NCI-H1930 (cell line): ENCODE measurements around the gene RTN4RL2.

Source experiments
- DNase-seq, 2 experiments: peaks; one replicate each; lab custom pipeline; 2025; lab: John Stamatoyannopoulos, UW

RTN4RL2 gene

DNA sequence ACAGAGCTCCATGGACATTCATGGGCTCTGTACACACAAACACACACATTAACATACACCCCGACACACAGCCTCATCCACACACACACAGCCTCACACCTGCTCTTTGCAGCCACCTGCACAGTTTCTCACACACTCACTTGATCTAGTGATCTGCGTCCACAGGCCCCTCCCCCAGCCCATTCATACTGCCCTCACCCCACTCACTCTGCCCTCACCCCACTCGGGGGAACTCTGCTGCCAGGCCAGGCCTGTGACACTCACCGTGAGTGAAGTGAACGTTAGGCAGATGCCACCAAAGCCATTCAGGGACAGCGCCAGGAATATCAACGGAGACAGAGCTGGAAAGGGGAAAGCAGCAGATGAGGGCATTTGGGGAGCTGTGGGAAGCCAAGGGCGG lies 40.2 kb downstream of the RTN4RL2 start:
- DNase-seq, result no peak

DNA sequence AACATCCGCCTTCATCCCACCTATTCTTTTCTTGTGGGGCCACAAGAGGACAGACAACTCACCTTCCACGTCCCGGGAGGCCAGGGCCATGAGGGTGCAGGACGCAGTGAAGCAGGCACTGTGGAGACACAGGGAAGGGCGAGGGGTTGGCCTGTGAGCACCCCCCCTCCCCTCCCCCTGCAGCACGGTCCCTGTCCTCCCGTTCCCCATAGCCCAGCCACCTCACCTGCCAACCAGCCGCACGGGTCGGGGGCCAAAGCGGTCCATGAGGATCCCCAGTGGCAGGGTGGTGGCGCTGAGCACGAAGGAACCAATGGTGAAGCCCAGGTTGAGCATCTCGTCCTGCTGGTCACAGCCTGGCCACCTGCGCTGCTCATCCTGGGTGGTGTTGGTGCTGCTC lies 40.6 kb downstream of the RTN4RL2 start:
- DNase-seq, result no peak

DNA sequence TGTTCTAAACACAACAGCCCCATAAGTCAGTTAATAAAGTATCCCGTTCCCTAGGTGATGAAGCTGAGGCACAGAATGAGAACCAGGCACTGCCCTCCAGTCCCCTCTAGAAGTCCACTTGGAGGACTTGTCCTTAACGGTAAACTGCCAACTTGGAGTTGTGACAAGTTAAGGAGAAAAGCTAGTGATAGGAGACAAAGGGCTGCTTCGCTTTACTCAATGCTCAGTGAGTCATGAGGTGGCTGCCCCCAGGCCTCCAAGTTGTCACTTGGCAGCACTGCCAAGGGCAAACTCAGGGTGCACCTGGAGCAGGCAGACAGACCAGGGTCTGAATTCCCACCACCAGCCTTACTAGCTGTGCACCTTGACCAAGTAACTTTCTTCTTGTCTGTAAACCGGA lies 41.6 kb downstream of the RTN4RL2 start:
- DNase-seq, result no peak

DNA sequence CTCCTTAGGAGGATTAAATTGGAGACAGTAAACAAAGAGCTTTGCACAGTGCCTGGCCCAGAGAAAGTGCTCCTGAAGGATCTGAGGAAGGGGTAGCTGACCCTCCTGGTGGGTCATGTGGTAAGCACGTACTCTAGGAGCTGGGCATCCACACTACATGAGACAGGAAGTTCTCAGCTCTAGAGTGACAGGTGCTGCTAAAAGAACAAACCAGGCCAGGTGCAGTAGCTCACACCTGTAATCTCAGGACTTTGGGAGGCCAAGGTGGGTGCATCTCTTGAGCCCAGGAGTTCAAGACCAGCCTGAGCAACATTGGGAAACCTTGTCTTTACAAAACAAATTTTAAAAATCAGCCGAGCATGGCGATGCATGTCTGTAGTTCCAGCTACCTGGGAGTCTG lies 42.0 kb downstream of the RTN4RL2 start:
- DNase-seq, result no peak

DNA sequence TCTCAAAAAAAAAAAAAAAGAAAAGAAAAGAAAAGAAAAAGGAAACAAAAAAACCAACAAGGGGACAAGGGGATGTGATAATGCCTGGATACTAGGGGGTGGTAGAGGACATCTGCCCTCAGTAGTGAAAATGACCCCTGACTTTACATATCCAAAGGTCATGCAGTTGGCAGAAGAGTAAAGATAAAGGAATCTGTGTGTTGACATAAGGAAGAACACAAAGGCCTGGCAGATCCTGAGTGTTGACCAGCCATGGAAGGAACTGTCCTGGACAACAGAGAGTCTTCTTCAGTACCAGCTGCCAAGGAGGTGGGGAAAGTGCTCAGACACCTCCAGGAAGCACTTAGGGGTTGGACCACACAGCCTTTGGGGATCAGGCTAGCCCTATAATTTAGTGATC lies 42.5 kb downstream of the RTN4RL2 start:
- DNase-seq, result no peak

DNA sequence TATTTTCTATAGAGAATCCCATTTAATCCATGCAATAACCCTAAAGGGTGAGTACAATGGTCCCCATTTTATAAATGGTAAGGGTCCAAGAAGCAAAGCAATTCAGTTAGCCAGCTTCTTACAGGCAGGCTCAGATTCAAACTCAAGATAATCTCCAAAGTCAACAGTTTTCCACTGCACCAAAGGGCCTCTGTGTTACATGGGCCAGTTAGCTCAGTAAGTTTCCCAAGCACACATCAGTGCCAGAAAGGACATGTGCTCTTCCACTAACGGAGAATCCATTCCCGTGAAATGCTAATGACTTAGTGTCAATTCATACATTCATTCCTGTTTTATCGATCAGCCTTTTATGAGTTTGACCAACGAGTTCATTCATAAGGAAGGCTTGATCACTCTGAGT lies 44.2 kb downstream of the RTN4RL2 start:
- no peak for DNase-seq

DNA sequence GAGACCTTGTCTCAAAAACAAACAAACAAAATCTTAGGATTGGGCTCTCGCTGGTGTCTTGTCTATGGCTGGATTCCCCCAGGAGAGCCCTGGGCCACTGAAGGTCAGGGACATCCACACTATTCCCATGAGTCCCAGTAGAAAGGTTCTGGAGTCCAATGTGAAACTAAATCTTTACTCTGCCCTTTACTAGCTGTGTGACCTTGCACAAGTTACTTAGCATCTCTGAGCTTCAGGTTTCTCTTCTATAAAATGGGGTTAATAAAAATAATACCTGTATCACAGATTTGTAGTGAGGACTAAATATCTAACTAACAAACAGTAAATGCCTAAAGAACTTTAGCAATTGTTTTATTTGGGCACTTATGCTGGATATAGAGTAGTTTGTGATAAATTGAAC lies 46.2 kb downstream of the RTN4RL2 start:
- no peak for DNase-seq

DNA sequence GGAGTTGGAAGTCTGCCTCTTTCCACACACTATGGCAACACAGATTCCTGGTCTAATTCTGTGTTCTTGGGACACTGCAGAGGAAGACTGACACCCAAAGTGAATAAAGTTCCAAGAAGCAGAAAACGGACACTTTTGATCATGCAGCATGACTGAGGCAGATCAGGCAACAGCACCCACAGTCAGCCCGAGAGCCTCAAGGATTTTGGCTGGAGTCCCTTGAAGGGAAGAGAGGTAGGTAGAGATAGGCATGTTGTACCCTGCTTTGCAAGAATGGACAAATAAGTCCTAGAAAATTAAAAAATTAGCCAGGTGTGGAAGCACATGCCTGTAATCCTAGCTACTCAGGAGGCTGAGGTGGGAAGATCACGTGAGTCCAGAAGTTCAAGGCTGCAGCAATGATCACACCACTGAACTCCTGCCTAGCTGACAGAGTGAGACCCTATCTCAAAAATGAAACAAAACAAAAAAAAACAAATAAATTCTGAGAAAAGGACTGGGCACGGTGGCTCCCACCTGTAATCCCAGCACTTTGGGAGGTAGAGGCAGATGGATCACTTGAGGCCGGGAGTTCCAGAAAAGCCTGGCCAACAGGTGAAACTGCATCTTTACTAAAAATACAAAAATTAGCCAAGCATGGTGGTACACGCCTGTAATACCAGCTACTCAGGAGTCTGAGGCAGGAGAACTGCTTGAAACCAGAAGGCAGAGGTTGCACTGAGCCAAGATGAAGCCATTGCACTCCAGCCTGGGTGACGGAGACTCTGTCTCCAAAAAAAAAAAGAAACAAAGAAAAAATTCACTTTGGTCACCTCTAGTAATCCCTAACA lies 48.2 kb downstream of the RTN4RL2 start:
- DNase-seq, result no peak

DNA sequence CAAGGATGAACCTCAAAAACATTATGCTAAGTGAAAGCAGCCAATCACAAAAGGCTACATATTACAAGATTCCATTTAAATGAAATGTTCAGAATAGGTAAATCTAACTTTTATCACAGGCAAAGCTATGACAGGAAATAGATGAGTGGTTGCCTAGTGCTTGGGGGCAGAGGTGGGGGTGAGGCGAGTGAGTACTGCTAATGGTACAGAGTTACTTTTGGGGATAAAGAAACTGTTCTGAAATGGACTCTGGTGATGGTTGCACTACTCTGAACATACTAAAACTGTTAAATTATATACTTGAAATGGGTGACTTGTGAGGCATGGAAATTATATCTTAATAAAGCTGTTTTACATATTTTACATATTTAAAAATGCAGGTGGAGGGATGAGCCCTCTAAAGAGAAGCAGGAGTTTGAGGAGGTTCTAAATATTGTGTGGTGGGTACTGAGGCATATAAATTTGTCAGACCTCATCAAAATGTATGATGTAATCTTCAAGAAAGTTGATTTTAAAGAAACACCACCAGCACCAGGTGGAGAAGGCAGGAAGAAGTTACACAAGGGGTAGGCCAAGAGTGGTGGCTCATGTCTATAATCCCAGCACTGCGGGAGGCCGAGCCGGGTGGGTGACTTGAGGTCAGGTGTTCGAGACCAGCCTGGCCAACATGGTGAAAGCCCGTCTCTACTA lies 51.6 kb downstream of the RTN4RL2 start:
- no peak for DNase-seq

DNA sequence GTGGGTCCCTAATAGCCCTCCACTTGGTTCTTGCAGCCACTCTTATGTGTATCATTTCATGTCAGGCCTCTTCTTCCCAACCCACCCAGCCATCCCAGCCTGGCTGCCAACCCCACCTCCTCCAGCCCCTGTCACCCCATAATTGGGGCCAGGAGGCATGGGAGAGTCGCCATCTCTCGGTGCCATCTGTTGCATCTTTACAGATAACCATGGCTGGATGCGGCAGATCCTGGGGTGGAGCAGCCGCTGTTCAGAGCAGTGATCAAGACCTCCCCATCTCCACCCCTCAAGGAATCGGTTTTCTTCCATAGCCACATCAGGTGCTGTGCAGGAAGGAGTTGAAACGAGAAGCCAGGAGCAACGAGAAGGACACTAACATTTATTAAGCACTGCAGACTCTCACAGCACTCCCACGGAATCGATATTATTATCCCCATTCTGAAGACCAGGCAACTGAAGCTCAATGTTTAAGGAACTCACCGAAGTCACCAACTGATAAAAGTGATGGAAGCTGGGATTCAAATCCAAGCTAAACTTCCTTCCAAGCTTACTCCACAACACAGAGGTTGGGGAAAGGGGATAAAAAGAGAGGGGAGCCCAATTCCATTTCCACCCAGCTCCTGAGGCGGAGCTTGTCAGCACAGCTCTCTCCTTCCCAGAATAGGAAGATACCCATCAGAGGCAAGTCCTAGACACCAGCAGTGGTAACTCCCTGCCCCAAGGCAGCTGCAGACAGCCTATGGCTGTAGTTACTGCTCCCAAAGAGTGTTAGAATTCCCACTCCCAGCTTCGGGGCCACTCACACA lies 52.5 kb downstream of the RTN4RL2 start:
- no peak for DNase-seq

DNA sequence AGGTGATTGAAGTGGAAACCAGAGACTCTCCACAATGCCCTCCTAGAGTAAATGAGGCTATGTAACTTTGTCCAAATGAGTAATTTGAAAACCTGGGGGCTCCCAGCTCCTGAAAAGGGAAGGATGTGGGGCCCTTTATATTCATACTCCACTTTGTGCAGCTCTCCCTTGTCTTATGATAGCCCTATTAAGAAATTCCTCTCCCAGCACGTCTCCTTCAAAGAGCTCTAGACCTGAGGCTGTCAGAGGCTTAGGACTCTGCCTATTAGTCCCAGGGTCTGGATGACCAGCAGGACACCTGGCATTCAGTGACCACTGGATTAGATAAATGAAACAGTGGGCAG lies 53.1 kb downstream of the RTN4RL2 start:
- DNase-seq, result no peak

DNA sequence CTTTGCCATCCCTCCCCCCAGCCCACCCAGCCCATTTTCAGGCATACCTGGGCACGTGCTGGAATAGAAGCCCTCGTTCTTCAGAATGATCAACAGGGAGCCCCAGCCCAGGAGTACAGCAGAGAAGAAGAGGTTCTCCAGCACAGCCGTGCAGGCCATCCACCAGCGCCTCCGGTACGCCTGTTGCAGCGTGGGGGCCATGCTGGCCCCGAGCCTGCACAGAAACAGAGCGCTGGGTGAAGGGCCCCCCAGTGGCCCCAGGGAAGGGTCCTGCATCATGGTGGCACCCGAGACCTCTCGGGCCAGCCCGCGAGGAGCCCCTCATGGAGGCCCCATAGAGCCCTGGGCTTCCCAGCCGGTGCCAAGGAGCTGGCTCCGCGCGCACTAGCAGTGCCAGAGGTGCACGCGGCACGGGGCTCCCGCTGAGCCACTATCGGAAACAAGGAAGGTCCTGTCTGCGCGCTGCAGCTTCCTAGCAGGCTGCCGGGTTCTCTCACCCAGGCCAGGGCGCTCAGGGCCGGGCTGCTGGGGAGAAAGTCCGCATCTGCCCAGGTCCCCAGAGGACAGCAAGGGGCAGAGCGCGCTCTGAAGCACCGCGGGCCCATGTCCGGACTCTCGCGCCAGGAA lies 53.7 kb downstream of the RTN4RL2 start:
- no peak for DNase-seq

DNA sequence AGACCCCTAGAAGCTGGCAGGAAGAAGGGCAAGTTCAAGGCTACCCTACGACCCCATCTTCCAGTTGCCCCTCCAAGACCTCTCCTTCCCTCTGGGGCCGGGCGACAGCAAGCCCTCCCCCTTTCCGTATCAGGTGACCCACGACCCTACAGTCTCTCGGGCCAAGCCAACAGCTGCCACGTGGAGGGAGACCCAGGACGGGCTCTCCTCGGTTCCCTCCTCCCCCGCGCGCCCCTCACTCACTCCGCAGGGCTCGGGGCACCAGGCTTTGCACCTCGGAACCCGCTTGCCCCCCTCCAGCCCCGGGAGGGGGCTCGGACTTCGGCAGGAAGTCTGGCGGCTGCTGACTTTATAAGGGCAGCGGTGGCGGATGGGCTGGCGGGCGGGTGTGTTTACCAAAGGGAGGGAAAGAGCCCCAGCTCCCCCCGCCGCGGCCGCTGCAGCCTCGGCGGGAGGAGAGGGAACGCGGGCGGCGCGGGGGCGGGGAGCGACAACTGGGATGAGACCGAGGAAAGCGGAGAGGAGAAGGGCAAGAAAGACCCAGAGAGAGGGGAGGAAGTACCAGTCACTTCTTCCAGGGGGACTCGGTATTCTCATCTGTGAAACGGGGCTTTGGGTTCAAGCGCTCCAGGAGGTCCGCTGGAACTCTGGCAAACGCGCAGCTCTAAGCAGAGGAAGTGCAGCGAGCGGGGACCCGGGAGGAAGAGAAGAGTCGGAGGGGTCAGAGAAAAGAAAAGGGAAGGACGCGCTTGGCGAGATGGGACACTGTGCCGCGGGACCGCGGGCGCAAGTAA lies 54.4 kb downstream of the RTN4RL2 start:
- no peak for DNase-seq

DNA sequence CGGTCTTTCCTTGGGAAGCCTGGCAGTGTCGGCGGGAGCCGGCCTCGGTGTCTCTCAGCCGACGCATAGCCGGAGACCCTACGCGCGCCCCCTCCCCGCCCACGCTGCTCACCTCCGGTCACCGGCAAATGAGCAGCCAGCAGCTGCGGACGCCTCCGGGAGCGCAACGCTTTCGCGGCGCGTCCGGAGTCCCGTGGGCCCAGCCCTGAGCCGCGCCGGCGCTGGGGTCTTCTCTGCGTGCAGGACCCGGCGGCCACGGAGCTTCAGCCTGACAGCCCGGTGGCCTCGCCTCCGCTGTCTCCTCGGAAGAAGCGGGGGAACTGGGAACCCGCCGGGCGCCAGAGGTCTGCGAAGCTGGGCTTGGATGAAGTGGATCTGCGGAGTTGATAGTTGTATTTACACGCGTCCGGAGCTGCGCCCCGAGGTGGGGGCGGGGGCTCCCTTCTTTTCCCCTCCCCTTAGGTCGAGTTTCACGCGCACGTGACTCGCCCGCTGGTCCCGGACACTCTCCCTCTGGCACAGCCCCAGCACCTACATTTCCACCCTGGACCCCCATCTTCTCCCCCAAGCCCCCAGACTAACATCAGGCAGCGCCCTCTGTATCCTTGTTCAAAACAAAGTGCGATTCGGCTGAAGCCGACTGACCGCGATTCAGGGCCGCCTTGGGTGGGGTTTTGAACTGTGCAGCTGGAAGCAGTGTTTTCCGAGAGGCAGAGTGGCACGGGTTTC lies 55.2 kb downstream of the RTN4RL2 start, which contains the start of gene SLC43A1:
TSS of gene SLC43A1 (minus strand) at position 371 of the 729 bp plus-strand sequence. CDS start 1,591 bp downstream, outside the sequence.
- peak in 1 of 2 experiments; percentile 19 for DNase-seq

DNA sequence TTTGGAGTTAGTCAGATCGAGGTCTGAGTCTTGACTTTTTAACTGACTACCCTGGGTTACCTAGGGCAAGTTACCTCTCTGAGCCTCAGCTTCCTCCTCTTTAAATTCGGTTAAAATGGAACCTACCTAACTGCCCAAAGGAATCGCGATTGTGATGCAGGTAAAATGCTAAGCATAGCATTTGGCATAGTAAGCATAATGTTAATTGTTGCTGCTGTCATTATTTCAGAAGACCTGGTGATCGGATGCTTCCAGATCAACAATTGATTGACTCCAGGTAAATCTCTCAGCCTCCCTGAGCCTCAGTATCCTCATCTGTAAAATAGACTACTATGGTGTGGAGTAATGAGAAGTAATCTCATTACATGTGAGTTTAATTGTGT lies 55.7 kb downstream of the RTN4RL2 start:
- no peak for DNase-seq

DNA sequence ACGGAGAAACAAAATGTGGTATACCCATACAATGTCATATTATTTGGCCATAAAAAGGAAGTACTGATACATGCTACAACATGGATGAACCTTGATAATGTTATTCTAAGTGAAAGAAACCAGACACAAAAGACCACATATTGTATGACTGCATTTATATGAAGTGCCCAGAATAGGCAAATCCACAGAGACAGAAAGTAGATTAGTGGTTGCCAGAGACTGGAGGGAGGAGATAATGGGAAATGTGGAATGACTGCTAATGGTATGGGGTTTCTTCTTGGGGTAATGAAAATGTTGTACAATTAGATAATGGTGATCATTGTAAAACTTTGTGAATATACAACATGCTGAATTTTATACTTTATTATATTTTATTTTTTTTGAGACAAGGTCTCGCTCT lies 60.8 kb downstream of the RTN4RL2 start:
- no peak for DNase-seq

DNA sequence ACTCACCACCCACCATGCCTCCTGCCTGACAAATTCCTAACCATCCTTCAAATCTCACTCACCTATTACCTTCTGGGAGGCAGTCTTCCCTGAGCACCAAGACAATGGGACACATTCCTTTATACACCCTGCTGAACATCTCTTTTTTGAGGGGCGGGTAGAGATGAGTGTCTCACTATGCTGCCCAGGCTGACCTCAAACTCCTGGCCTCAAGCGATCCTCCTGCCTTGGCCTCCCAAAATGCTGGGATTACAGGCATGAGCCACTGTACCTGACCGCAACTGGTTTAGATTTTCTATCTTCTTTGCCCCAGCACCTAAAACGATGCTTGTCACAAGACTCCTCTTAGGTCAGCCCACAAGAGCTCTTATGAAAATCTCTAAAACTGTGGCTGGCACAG lies 63.1 kb downstream of the RTN4RL2 start:
- DNase-seq, result no peak
